SKM-1 treated with dmso at 0.1 percent for 144 hours (cell line): ENCODE results near the gene ZMIZ2.
"Not testable (repeated sequence)": the region's sequence is repeated elsewhere in the genome, so short reads cannot be mapped to it uniquely, and the experiment has no call there.

Experiments used
- DNase-seq: peaks from one replicate; lab custom pipeline; 2025; ENCODE audit not compliant: unreplicated experiment; lab: John Stamatoyannopoulos, UW

The ZMIZ2 gene

DNA sequence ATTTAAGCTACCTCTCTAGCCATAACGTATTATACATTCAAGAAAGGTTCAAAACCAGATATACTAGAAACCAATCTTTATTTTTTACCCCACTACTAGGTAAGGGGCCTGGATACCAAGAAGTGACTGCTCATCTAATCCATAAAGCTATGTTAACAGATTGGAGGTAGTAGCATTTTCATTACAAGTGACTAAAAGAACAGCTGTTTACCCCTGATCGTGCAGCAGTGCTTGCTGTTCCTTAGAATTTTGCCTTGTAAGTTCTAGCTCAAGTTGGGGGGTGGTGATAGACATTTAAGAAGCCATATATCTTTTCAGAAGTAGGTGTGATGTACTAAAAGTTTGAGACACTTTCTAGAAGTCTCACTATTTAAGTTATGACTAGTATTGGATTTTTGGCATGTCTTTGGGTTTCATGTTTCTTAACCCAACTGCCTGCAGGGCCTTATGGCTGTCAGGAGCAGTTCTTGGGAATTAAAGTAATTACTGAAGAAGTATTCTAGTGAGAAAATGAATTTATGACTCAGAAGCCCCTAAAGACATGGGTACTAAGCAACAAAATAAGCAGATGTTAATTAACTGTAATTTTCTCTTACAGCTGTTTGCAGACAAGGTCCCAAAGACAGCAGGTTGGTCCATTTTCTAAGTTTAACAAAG, 50.1 kb downstream of the ZMIZ2 start:
- DNase-seq: no peak

DNA sequence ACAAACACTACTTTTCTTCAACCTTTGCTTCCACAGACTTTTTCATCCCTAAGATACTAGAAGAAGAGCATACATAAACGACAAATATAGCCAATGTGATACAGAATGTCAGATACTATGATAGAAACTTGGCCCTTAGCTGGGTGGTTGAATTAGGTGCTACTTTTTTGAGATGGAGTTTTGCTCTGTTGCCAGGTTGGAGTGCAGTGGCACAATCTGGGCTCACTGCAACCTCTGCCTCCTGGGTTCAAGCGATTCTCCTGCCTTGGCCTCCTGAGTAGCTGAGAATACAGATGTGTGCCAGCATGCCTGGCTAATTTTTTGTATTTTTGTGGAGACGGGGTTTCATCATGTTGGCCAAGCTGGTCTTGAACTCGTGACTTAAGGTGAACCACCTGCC, 51.3 kb downstream of the ZMIZ2 start:
- no peak for DNase-seq

DNA sequence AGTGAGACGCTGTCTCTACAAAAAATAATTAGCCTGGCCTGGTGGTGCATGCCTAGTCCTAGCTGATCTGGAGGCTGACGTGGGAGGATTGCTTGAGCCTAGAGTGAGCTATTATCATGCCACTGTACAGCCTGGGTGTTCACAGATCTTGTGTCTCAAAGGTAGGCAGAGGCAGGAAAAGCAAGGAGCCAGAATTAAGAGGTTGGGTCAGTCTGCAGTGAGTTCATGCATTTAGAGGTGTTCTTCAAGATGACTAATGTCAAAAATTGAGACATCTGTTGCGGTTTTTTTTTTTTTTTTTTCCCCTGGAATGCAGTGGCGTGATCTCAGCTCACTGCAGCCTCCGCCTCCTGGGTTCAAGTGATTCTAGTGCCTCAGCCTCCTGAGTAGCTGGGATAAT, 53.2 kb downstream of the ZMIZ2 start:
- DNase-seq: no peak

DNA sequence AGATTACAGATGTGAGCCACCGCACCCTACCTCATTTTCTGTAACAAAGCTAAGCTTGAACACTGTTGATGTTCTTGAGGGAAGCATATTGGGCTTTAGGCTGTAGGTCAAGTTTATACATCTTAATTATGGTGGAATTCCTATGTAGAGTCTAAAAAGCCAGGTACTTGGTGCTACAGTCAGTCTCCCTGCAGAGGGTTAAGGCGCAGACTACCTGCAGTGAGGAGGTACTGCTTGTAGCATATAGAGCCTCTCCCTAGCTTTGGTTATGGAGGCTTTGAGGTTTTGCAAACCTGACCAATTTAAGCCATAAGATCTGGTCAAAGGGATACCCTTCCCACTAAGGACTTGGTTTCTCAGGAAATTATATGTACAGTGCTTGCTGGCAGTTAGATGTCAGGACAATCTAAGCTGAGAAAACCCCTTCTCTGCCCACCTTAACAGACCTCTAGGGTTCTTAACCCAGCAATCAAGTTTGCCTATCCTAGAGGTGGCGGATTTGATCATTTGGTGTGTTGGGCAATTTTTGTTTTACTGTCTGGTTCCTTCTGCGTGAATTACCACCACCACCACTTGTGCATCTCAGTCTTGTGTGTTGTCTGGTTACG, 53.9 kb downstream of the ZMIZ2 start:
- DNase-seq: no peak

DNA sequence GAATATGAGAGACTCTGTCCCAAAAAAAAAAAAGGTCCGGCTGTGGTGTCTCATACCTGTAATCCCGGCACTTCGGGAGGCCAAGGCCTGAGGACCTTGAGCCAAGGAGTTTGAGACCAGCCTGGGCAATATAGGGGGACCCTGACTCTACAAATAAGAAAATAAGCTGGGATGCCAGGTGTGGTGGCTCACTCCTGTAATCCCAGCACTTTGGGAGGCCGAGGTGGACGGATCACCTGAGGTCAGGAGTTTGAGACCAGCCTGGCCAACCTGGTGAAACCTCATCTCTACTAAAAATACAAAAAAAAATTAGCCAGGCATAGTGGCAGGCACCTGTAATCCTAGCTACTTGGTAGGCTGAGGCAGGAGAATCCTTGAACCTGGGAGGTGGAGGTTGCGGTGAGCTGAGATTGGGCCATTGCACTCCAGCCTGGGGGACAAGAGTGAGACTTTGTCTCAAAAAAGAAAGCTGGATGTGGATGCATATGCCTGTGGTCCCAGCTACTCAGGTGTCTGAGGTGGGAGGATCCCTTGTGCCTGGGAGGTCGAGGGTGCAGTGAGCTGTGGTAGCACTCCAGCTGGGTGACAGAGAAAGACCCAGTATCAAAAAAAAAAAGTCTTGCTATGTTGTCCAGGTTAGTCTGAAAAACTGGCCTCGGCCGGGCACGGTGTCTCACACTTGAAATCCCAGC, 55.3 kb downstream of the ZMIZ2 start:
- DNase-seq: not testable (repeated sequence)

DNA sequence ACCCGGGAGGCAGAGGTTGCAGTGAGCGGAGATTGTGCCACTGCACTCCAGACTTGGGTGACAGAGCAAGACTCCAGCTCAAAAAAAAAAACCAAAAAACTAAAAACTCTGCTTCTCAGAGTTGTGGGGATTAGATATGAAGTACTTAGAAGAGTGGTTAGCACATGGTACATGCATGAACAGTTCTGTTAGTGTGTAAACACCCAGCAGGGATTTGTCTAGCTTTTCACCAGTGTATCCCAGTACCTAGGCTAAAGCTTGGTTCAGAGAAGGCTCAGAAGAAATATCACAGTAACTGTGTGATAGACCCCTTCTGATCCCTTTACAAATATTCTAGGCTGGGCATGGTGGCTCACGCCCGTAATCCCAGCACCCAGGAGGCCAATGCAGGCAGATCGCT, 57.3 kb downstream of the ZMIZ2 start:
- DNase-seq: no peak

DNA sequence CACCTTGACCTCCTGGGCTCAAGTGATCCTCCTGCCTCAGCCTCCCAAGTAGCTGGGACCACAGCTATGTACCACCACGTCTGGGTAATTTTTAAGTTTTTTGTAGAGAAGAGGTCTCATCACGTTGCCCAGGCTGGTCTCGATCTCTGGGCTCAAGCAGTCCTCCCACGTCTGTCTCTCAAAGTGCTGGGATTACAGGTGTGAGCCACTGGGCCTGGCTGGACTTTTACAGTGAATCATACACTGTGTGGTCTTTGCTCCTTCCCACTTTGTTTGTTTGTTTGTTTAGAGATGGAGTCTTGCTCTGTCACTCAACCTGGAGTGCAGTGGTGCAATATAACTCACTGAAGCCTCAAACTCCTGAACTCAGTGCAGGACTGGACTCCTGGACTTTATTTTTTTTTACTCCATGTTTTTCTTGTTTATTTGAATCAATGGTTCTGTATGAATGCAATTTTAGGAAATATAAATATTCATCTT, 60.3 kb downstream of the ZMIZ2 start:
- no peak for DNase-seq

DNA sequence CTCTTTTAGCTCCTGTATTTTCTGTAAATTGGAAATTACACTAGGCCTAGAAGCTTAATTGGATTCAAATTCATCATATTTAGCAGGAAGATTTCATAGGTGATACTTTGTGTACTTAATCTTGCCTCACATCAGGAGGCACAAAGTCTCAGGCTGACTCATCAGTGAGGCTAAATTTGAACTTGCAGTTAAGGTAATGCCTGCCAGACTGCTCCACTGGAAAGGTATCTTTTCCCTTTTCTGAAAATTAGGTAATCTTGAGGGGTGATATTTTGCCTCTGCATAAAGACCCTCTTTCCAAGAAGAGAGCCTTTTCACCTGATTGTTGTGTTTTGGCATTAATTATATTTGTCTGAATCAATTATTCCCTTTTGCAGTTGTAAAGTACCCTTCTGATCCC, 62.4 kb downstream of the ZMIZ2 start:
- no peak for DNase-seq

DNA sequence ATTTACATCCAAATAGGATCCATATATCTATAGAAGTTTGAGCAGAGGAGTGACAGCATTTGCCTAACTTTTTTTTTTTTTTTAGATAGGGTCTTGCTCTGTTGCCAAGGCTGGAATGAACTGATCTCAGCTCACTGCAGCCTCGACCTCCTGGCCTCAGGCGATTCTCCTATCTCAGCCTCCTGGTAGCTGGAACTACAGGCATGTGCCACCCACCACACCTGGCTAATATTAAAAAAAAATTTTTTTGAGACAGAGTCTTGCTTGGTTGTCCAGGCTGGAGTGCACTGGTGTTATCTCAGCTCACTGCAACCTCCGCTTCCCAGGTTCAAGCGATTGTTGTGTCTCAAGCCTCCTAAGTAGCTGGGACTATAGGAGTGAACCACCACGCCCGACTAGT, 62.9 kb downstream of the ZMIZ2 start:
- no peak for DNase-seq

DNA sequence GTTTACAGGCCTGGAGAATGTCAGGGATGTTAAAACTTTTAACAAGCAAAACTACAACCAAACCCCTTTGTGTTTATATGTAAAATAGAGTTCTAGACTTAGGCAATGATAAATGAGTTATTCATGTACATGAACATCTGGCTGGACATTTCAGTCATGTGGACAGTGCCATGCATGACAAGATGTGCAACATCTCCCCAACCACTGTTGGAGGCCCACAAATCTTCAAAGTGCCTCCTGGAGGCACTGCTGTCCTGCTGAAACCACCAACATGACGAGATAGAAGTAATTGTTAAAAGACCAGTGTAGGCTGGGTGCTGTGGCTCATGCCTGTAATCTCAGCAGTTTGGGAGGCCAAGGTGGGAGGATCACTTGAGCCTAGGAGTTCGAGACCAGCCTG, 66.3 kb downstream of the ZMIZ2 start:
- DNase-seq: no peak

DNA sequence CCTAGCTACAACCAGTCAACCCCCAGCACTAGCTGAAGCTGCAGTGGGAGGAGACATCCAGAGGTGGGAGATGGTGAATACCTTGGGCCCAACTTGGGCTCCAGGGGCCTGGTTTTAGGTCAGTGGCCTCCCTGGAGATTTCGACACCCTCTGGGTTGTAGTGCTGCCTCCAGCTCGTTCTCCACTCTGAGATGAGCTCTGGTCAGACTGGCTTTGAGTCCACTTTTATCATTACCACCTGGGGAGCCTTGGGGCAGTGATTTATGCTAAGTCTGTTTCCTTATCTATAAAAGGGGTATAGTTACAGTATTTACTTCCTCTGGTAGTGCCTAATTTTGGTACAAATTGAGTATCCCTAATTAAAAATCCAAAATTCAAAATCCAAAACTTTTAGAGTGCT, 70.6 kb downstream of the ZMIZ2 start:
- DNase-seq: no peak
